ENCODE results near the gene OSER1.

Gene OSER1

GRCh38 chr20:44172572-44172950 lies 38.0 kb downstream of the OSER1 start:
- no peak for DNase-seq

DNA sequence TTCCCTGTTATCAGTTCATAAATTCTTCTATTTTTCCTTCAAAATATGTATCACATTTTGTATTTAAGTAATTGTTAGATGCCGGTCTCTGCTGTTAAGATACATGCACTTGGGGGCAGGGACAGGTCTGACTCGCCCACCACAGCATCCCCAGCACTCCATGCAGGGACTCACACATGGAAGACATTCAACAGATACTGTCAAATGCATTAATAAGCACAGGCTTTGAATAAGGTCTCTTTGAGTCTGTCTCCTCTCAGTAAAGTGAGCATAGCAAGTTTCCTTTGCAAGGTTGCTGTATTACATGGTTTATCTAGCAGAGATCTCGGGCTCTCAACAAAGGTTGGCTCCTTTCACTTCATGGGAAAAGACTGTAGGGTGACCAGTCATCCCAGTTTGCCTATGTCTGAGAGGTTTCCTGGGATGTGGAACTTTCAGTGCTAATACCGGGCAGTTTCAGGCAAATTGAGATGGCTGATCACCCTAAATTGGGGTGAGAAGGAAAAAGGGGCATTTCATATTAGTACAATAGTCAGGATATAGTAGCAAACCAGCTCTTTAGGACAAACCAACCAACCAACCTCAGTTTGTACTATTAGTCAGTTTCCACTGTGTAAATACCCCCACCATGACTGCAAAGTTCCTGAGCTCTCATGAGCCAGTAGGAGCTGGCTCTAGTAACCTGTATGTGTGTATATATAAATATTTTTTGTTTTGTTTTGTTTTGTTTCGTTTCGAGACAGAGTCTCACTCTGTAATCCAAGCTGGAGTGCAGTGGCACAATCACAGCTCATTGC lies 38.6 kb downstream of the OSER1 start:
- no peak for DNase-seq

DNA sequence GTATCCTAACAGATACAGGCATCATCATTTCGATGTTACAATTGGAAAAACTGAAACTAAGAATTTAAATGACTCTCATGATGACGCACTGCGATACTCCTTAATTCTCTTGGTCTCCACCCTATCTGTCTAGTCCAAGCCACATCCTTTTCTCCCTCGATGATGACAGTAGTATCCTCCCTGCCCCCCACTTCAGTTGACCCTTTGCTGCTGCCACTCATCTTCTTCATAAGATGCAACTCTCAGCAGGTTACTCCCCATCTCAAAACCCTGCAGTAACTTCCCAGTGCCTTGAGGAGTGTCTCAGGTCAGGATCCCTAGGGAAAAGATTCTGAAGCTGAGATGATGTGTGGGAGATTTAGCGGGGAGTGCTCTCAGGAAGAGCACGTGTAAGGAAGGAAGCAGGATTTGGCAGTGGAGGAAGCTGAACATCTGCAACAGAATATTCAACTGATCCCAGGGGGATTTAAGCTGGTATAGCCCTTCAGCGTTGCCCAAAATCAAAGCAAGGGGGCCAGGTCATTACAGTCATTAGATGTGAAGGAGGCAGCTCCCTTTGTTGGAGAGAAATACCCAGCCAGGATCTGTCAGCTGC lies 39.7 kb downstream of the OSER1 start:
- no peak for DNase-seq

DNA sequence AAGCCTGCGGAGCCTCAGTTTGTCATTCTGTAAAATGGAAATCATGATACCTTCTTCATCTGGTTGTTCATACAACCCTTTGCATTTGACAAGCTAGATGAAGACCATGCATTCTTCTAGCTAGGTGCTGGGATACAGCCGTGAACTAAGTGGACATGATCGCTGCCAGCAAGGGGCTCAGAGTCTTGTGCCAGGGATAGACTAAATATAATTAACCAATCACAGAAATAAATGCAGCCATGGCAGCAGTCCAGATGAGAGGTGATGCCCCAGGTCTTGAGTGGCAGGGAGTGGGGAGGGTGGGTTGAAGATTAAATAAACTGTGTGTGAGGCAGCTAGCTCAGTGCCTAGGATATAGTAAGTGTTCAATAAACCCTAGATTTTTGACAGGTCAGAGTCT lies 42.8 kb downstream of the OSER1 start:
- no peak for DNase-seq

- DNase-seq: no peak
These were observed 44.1 kb downstream of the OSER1 start for GRCh38 chr20:44166477-44166876.

DNA sequence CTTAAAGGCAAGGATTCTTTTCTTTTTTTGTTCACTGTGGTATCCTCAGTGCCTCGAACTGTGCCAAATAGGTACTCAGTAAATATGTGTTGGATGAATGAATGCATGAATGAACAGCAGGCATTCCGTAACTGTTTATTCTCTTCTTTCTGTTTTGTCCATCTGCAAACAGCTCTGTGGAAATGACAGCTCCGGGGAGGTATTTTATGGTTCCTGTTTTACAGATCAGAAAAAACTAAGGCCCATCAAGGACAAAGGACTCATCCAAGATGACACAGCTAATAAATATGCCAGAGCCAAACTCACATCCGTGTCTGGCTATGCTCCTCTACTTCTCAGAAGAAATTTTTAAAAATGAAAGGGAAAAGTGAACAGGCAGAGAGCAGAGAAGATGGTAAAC lies 44.6 kb downstream of the OSER1 start:
- DNase-seq: no peak

- no peak for DNase-seq
These were observed 50.4 kb downstream of the OSER1 start for GRCh38 chr20:44160133-44160532.

DNA sequence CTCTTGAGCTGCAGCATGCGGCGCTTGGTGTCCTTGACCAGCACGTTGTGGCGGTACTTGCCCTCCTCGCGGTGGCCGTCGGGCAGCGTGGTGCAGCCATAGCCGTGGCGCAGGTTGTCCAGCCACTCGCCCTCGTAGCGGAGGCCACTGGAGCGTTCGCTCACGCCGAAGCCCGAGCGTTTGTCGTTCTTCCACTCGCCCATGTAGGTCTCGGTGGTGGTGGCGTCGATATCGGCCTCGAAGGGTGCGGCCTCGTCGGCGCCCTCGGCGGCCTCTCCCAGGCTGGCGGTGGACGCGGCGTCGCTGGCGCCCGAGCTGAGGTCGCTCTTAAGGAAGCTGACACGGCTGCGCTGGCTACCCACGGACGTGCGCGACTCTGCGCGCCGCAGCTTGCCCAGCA lies 50.9 kb downstream of the OSER1 start:
- no peak for DNase-seq

- DNase-seq: no peak
These were observed 51.4 kb downstream of the OSER1 start for GRCh38 chr20:44159125-44159524.

DNA sequence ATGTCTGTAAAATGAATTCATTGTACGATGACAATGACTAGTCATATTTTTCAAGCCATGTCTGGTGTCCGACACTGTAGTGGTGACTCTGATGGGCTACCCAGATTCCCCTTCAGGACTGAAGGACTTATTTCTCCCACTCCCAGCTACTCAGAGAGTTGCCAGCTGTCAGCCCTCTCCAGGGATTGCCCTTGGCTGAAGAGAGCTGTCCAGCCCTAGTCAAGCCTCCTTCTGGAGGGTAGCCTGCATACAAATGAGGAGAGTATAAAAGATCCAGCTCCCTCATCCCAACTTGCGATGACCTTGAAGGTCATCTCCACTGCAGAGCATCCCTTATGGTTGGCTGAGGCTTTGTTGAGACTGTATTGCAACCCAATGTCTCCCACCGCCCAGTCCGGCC lies 53.5 kb downstream of the OSER1 start:
- no peak for DNase-seq

GRCh38 chr20:44154521-44155001 lies 56.0 kb downstream of the OSER1 start:
- no peak for DNase-seq

- DNase-seq: no peak
These were observed 56.9 kb downstream of the OSER1 start for GRCh38 chr20:44153636-44154043.

- DNase-seq: no peak
These were observed 58.8 kb downstream of the OSER1 start for GRCh38 chr20:44151621-44152416.

DNA sequence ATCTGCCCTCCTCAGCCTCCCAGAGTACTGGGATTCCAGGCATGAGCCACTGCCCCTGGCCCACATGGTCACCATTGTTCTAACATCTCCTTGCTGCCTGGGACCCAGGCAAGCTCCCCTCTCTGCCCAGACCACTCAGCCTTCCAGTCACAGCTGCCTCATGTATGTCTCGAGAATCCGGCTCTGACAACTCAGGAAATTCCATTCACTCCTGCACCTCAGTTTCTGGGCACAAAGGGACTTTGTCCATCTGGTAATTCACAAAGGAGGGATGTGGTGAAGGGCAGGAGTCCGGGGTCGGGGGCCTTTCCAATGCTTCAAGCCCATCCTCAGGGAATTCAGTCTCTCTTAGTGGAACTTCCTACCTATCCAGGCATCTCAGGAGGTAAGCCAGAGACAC lies 64.3 kb downstream of the OSER1 start:
- DNase-seq: no peak
